Progenitor cell of endocrine pancreas (in vitro differentiated cells): Measurements from ENCODE around the gene CPNE2. TPM values are rescaled to one million over a fixed set of nuclear protein-coding genes. Genes with fewer than 3 reads are reported as not detected.

Experiments used
- DNase-seq: peaks from one replicate; pipeline ENCODE4 v3.0.0; 2021; ENCODE audit warnings: low spot score; ENCODE audit not compliant: unreplicated experiment
- H3K27ac Mint-ChIP-seq: 2 replicates; pipeline ENCODE4 v1.8.0; 2021; ENCODE audit warnings: mild to moderate bottlenecking, moderate library complexity, mixed read lengths
- H3K27me3 Mint-ChIP-seq: 2 replicates; pipeline ENCODE4 v1.8.0; 2021; ENCODE audit warnings: mixed read lengths
- H3K36me3 Mint-ChIP-seq: 2 replicates; pipeline ENCODE4 v1.8.0; 2022; ENCODE audit warnings: mixed read lengths; ENCODE audit not compliant: insufficient read depth
- H3K4me1 Mint-ChIP-seq: 2 replicates; pipeline ENCODE4 v1.8.0; 2021; ENCODE audit warnings: low read depth, mixed read lengths
- H3K4me3 Mint-ChIP-seq: 2 replicates; pipeline ENCODE4 v1.8.0; 2021; ENCODE audit warnings: low read depth, mild to moderate bottlenecking, moderate library complexity, mixed read lengths
- H3K9me3 Mint-ChIP-seq: 2 replicates; pipeline ENCODE4 v1.8.0; 2021; ENCODE audit warnings: low read depth, mixed read lengths
- total RNA-seq: library from RNA; stranded (reverse); gene quantifications from 2 replicates; pipeline ENCODE4 v1.2.1, GENCODE V29; 2021
- TF ChIP-seq, protein P1 (sequence below): fragments of 200-600 bp; sonication (generic); IDR thresholded peaks from one replicate; pipeline ENCODE4 v1.5.0; 2021; ENCODE audit warnings: antibody characterized with exemption, mild to moderate bottlenecking; ENCODE audit not compliant: unreplicated experiment

CPNE2 gene
- total RNA-seq, 1 donor from 2014 or later: 6.7 TPM

DNA sequence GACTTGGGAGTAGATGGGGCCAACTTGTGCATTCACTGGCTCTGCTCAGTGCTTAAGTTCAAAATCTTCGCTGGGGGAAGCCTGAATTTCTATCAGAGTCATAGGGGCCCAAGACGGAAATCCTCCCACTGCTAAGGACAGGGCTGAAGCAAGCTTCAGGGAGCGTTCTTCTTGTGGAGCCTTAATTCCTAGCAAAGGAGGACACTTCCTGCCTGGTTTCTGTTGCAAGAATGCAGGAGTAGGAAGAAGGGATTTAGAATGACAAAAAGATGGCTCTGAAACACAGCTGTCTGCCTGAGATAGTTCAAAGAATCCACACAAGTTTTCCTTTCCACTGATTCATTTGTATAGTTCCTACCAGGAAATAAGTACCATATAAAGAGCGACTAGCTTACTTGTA, 67.1 kb downstream of the CPNE2 start:
- Mint-ChIP-seq H3K4me3 (no peak overlapping the region), H3K27me3 (no peaks in the 10 kb centered on the region), H3K4me1 (peaks cover 11% of the 10 kb centered on the region), H3K9me3 (no peaks in the 10 kb centered on the region), H3K36me3 (peaks cover 32% of the 10 kb centered on the region), H3K27ac (no peak overlapping the region)
- TF ChIP-seq, protein P1, sequence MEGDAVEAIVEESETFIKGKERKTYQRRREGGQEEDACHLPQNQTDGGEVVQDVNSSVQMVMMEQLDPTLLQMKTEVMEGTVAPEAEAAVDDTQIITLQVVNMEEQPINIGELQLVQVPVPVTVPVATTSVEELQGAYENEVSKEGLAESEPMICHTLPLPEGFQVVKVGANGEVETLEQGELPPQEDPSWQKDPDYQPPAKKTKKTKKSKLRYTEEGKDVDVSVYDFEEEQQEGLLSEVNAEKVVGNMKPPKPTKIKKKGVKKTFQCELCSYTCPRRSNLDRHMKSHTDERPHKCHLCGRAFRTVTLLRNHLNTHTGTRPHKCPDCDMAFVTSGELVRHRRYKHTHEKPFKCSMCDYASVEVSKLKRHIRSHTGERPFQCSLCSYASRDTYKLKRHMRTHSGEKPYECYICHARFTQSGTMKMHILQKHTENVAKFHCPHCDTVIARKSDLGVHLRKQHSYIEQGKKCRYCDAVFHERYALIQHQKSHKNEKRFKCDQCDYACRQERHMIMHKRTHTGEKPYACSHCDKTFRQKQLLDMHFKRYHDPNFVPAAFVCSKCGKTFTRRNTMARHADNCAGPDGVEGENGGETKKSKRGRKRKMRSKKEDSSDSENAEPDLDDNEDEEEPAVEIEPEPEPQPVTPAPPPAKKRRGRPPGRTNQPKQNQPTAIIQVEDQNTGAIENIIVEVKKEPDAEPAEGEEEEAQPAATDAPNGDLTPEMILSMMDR: no peak
- no peak for DNase-seq

DNA sequence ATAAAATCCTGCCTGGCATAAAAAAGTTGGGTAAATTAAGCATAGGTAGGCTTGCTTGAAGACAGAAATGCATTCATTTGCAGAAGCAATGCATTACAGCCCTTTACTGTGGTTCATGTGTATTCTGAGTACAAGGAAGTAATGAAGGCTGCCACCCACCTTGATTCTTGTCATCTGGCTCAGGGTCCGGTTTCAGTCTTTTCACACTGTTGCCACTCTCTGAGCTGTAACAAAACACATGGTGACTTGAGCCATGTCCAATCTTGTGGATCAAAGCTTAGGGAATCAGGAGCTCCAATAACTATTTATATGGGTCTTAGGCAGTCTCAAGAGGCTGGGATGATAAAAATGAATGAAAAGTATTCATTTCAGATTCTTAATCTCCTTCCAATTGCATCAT, 71.5 kb downstream of the CPNE2 start:
- Mint-ChIP-seq H3K36me3 (peaks cover 29% of the 10 kb centered on the region), H3K4me3 (no peak overlapping the region), H3K27me3 (no peaks in the 10 kb centered on the region), H3K4me1 (peaks cover 5% of the 10 kb centered on the region), H3K9me3 (no peaks in the 10 kb centered on the region), H3K27ac (no peak overlapping the region)
- DNase-seq: no peak
- TF ChIP-seq, protein P1: no peak

DNA sequence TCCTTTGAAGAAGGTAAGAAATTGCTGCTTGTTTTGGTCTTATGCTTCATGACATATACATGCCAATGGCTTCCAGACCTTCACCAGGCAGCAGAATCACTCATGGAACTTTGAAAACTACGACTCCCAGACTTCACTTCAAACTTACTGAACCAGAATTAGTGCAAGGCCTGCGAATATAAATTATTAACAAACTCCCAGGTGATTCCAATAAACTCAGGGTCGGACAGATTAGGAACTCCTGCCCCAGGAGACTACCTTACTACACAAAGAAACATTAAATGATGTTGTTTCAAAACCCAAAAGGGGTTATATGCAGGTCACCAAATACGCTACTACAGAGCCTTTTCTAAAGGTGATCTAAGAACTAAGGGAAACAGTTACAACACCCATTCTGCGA, 73.1 kb downstream of the CPNE2 start:
- TF ChIP-seq, protein P1: no peak
- Mint-ChIP-seq H3K27ac (no peak overlapping the region), H3K36me3 (peaks cover 21% of the 10 kb centered on the region), H3K4me1 (peaks cover 5% of the 10 kb centered on the region), H3K4me3 (no peak overlapping the region), H3K9me3 (no peaks in the 10 kb centered on the region), H3K27me3 (no peaks in the 10 kb centered on the region)
- no peak for DNase-seq

DNA sequence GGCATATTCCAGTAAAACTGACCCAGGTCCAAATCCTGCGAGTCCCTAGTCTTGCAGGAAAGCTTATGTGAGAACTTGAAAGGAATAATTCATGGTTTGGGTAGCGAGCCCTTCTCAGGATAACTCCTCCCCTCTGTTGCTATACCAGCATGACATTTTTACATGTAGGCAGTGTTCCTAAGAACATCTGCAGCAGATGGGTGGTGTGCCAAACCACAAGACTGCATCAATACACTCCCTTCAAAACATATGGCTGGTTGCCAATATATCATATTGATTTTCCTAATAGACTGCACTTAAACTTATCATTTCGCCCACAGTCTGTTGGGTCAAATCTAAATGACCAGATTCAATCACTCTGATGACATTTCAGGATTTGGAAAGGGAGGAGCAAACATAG, 73.6 kb downstream of the CPNE2 start:
- TF ChIP-seq, protein P1: no peak
- peaks cover 24% of the 10 kb centered on the region for H3K36me3 Mint-ChIP-seq
- no peak overlapping the region for H3K27ac Mint-ChIP-seq
- no peak for DNase-seq
- no peak overlapping the region for H3K4me3 Mint-ChIP-seq
- no peaks in the 10 kb centered on the region for H3K9me3 Mint-ChIP-seq
- no peaks in the 10 kb centered on the region for H3K27me3 Mint-ChIP-seq
- H3K4me1 Mint-ChIP-seq: peaks cover 5% of the 10 kb centered on the region

DNA sequence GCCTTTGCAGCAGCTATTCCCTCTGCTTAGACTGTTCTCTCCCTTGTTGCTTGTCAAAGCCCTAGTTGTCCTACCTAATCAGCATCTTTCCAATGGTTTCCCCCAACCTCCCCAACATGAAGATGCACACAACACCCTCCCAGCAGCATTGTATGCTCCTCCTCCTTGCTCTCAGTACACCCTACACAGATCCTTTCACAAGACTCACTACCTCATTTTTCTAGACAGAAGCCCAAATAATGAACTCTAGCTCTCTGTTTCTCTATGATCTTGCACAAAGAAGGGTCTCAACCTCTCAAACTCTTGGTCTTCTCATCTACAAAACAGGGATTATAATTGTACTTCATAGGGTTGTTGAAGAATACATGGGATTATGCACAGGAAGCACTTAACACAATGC, 74.1 kb downstream of the CPNE2 start:
- H3K4me1 Mint-ChIP-seq: peaks cover 5% of the 10 kb centered on the region
- H3K27ac Mint-ChIP-seq: peak overlapping the region; percentile 9
- DNase-seq: no peak
- TF ChIP-seq, protein P1: no peak
- H3K9me3 Mint-ChIP-seq: no peaks in the 10 kb centered on the region
- H3K27me3 Mint-ChIP-seq: no peaks in the 10 kb centered on the region
- peaks cover 27% of the 10 kb centered on the region for H3K36me3 Mint-ChIP-seq
- H3K4me3 Mint-ChIP-seq: no peak overlapping the region
